NCI-H2196 (cell line): ENCODE data around the gene CFAP97.
"Not testable (repeated sequence)": the region's sequence is repeated elsewhere in the genome, so short reads cannot be mapped to it uniquely, and the experiment has no call there.

Experiments
- DNase-seq: peaks from one replicate; lab custom pipeline; 2025; ENCODE audit not compliant: unreplicated experiment; lab: John Stamatoyannopoulos, UW

CFAP97 gene

DNA sequence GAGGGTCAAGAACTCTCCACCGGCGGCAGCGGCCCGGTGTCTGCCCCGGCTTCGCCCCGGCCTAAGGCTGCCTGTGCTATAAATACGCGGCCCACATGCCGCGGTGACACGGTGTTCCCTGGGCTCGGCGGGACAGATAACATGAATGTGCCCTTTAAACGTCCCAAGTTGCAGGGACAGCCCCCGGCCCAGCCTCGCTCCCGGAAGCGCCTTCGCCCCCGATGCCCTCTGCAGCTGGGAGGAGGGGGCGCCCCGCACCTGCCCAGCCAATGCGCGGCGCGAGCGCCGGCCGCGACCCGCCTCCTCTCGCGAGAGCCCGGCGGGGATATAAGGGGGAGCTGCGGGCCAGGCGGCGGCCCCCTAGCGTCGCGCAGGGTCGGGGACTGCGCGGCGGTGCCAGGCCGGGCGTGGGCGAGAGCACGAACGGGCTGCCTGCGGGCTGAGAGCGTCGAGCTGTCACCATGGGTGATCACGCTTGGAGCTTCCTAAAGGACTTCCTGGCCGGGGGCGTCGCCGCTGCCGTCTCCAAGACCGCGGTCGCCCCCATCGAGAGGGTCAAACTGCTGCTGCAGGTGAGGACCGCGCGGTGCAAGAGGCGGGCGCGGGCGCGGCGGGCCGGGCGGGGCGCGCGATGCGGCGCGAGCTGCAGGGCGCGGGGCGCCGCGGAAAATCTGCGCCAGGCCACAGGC, 60.7 kb downstream of the CFAP97 start, which contains the start of gene SLC25A4:
Gene SLC25A4, plus strand, starts transcription at position 355 of the 689 bp plus-strand sequence. Its CDS starts 107 bp downstream, at position 462.
- peak; percentile 67 for DNase-seq

DNA sequence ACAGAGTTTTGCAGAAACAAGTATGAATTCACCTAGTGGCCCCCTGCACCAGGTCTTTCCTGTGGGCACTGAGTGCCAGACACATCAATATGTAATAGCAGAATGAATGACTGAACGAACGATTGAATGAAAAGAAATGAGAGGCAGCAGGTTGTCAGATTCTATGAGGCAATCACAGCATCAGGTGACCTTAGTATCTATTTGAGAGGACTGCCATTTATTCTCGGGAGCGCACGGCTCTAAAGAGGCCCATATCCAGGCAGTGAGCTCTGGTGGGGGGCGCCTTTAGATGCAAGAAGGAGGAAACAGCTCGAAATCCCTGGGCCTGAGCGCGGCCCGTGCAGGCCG, 61.3 kb downstream of the CFAP97 start:
- DNase-seq, result peak; percentile 4

DNA sequence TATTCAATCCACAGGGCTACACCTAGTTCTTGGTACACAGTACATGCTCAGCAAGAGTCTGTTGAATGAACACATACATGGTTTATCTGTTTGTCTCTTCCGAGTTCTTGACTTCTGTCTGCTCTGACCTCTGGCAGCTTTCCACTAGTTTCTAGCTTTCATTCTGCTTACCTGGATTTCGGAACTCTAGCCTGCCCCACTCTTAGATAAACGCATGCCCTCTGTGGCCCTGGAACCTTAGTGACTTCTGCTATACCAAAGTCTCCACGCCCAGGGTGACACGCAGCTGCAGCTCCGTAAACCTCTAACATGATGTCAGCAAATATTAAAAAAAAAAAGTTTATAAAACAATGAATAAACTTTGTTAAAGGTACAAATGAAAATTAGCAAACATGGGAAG, 62.0 kb downstream of the CFAP97 start:
- no peak for DNase-seq

DNA sequence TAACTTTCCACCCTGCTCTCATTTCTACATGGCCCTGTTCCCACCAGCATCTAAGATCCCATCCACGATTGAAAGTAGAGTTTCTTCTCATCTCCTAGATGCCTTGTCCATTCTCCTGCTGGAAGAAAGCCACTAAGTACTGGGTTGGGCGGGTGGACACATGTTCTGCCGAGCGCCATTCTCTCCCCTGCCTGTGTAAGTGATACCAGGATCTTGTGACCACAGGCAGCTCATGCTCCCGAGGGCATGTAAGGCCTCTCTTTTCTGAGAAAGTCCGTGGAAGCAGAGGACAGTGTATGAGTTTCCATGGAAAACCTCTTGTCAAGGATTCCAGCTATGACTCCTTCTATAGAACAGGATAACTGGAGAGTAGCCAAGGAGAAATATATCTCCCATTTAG, 64.1 kb downstream of the CFAP97 start:
- DNase-seq, result no peak

DNA sequence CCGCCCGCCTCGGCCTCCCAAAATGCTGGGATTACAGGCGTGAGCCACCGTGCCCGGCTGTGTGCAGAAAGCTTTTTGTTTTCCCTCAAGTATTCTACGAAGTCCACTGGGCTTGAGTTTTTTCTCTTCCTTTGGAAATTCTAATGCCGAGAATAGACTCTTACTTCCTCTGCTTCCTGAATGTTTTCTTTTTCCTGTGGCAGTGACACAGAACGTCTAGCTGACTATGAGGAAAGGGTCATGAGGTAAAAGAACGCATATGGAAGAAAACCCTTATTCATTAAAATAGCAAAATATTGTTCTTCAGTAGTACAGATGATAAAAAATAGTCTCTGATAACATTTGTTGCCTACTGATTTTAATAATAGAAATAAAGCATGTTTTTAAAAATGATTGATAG, 65.6 kb downstream of the CFAP97 start:
- no peak for DNase-seq

DNA sequence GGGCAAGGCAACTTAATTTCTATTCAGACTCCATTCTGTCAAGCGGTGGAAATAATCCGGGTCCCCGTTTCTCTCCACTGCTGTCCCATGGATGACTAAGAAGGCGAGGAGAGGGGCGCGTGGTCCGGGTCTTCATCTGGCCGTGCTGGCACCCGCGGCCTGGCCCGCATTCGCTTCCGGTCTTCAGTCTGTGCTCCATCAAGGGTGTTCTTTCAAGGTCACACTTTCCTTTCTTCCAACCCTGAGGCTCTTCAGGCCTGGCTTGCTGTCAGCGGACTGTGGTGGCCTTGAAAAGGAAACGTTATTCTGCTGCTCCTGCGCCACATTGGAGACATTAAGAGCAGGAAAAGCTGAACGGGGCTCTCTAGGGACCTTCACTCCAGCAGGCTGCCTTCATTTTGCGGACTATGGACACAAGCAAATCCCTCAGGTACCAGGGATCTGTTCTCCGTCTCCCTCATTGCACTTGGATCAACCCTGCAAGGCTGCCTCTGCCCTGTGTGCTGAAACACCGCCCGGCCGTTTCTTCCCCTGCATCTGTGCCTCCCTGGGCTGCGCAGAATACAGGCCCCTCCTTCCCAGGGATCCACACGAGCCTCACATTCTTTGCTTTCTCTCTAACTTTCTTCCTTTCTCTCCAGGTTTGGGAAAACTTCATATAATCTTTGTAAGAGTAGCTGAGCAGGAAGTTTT, 66.4 kb downstream of the CFAP97 start:
- DNase-seq, result no peak

DNA sequence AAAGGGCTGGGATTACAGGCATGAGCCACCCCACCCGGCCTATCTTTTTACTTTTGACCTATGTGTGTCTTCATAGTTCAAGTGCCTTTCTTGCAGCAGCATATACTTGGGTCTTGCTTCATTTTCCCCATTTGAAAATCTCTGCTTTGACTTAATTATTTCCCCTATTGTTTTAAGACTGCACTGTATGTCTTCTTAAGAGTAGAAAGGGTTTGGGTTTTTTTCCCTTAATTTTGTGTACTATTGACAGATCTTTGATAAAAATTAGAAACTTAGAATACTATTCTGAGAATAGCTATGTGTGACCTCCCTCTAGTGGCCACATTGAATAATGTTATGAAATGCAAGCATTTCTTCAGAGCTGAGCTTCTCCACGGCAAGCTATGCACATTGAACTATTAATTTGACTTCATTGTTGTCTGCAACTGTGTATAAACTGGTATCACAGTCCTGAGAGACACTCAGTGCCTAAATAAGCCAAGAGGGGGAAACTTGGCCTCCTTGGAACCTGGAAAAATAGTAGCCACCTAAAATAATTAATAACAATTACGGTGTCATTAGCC, 69.4 kb downstream of the CFAP97 start:
- DNase-seq, result peak; percentile 21

DNA sequence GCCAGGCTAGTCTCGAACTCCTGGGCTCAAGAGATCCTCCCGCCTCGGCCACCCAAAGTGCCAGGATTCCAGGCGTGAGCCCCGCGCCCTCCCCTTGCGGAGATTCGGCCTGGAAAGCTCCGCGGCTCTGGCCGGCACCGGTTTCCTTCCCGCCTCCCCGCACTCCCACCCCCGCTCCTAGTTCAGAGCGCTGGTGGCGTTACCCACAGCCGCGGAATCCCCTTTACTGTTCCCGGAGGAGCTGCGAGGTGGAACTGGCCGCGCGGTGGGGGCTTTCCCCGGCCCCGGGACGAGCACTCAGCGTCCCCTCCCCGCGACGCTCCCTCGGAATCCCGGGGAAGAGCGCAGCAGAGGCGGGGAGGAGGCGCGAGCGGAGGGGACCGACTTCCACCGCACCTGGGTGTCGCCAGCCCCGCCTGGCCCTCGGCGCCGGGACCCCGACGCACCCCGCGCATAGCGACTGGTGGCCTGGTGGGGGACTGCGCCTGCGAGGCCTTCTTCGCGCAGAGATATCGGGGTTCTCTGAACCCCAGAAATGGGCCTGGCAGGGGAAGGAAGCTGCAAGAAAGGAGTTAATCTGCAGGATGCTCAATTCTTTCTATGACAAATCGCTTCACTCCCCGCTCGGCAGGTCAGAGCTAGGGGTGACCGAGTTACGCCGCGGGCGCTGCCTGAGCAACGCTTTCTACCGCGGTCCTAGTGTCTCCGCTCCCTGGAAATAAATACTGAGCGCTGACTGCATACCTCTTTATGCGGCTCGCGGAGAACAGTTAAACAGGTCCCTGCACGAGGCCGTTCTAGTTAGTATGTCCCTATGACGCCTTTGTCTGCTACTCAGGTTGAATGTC, 75.3 kb downstream of the CFAP97 start:
- peak; percentile 25 for DNase-seq

DNA sequence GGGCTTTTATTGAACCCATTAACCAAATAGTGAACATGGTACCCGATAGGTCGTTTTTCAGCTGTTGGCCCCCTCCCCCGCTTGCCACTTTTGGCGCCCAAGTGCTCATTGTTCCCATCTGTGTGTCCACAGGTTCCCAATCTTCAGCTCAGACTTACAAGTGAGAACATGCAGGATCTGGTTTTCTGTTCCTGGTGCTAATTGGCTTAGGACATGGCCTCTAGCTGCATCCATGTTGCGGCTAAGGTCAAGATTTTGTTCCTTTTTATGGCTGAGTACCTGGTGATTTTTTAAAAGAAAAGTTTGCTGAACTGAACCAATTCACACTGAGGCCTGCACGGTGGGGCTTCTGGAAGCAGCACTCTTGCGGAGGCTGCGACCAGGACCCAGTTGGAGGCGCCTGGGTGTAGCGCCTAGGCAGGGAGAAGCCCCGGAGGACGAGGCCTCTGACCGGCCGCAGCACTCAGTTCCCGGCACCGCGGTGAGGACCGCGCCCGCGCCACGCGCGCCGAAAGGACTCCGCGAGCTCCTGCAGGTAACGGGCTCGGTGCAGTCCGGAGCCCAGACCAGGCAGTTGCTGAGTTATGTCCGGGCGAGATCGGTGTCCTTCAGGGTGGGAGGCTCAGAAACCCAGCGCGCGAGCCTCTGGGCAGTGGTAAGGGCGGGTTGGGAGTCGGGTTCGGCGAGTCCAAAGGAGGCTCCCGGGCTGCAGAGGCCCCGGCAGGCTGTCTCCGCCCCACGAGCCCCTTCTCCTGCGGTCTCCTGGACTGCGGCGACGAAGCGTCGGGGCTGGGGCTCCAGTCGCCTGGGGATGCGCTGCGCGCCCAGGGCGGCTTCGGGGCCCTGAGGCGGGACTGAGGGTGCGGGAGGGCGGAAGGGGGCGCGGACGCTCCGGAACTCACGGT, 76.5 kb downstream of the CFAP97 start:
- DNase-seq, result peak; percentile 7

DNA sequence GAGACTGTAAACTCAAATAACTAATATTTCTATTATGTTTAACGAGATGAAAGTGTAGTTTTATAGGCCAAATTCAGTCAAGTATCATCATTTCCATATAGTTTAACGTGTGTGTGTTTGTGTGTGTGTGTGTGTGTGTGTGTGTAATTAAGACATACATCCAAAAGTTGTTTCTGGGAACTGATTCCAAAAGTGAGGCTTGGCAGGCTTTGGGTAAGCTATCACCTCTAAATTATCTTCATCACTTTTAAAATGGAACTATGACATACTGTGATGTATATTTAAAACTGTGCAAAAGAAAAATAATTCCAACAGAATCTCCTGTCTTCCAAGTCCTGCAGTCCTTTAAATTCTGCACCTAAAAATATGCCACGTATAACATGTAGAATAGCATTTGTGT, 79.8 kb downstream of the CFAP97 start:
- DNase-seq, result no peak

DNA sequence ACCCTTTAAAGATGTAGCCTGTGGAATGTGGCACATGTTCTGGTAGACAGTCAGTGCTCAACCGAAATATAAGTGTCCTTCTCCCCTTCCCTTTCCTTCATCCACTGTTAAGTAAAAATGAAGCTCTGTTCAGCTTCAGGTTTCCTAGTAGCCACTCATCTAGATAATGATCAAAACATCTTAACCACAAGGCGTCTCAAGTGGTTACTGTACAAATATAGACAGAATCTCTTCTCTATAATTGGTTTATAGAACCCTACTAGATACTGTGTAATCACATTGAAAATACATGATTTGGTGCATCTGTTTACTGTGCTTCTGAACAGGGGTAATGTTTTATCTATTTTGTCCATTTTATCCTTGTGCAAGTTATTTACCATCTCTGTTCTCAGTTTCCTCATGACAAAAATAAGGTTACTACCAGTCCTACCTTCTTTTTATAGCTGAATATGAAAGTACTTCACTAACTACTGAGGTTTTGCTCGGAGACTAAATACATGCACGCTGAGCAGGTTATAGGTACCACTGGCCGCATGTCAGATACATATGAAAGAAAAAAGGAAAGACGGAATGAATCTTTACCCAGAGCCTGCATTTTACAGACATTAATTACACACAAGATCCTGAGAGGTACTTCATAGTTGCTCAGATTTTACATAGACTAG, 81.0 kb downstream of the CFAP97 start:
- peak; percentile 32 for DNase-seq

DNA sequence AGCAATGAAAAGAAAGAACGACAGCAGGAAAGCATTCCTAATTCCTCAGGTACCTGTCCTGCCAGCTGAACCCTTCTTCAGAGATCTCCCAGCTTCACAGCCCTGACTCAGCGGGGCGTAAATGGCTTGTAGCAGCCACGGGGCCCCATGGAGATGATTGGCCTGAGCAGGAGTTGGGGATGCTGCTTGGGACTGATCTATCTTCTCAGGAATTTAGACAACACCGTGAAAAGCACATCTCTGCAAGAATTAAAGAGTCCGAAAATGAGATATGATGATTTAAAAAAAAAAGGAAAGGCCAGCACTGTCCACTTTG, 83.2 kb downstream of the CFAP97 start:
- DNase-seq, result no peak

DNA sequence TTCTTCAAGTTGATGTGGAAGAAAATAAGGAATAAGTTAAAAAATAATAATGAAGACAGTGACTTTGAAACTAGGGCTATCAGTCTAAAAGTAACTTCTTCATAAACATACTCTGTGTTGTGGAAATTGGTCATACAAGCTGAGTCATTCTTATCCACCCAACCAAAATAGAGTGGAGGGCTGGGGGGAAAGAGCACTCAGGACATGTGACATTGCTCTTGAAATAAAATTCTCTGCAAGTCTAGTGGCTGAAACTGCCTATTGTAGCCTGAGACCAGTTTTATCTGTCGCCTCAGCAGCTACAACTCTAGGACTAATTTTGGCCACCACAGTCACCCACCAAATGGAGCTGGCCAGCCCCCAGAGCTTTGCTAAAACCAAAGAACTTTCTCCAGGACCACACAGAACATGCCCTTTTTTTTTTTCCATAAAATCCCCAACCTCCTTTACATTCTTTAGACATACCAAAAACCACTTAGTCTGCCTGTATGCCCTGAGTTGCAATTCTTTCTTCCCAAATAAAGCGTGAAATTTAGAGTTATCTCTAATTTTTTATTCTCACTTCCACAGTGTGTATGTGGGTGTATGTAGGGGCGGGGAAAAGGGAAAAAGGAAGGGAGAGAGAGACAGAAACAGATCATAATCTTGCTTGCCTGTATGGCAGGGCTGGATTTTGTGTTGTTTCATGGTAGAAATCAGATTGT, 83.7 kb downstream of the CFAP97 start:
- no peak for DNase-seq

DNA sequence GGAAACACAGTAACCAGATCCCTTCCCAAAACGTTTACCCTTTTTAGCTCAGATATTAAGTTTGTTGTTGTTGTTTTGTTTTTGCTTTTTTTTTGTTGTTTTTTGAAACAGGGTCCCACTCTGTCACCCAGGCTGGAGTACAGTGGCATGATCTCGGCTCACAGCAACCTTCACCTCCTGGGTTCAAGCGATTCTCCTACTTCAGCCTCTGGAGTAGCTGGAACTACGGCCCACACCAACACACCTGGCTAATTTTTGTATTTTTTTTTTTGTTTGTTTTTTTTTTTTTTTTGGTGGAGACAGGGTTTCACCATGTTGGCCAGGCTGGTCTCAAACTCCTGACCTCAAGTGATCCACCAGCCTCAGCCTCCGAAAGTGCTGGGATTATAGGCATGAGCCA, 84.3 kb downstream of the CFAP97 start:
- DNase-seq, result not testable (repeated sequence)

DNA sequence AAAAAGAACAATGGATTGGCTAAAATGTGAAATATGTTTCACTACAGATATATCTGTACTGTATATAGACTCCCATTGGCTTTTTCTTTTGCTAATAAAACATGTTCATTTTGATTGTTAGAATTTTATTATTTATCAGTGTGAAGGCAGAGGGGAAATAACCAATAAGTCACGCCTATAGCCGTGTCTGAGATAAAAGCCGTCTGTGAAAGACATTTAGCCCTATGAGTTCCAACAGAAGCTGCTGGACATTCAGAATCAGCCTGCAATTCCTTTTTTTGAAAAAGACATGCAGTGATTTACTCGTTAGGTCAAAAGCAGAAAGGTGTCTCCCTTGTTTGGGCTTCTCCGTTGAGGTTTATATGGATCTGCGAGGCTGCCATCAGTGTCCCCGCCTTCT, 84.9 kb downstream of the CFAP97 start:
- DNase-seq, result no peak

DNA sequence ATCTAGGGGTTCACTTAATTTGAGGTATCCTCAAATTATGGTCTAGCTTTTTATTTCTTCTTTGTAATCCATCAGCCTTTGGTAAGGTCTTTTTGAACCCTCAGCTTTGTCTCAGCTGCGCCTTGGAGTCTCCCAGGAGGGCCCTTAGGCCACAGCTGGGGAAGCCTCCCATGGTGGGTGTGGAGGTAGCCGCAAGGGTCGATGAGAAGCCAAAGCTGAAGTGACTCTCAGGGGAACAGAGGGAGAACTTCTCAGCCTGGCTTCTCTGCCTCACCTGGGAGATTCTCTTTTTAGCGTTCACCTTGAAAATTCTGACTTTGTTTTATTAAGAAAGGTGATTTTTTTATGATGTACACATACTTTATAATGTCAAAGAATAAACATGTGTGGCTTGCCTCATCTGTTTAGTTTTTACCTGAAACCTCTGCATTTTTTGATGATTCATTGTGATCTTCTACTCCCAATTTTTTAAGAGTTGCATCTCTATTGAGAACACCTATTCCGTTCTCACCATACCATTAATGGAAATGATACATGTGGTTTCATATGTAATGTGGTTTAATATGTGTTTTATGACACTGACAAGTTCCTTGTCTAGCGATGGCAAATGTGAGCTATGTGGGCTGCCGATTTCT, 86.4 kb downstream of the CFAP97 start:
- no peak for DNase-seq

DNA sequence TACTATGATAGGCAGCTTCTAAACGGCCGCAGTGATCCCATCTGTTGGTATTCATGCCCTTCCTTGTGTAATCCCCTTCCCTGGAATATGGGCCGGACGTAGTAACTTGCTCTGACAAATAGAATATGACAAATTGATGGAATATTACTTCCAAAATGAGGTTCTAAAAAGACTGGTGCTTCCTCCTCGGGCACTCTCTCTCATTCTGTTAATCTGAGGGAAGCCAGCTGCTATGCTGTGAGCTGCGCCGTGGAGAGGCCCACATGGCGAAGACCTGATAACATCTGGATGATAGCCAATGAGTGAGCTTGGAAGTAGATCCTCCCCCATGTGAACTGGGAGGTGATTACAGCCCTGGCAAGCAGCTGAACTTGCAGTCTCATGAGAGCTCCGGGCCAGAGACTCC, 88.0 kb downstream of the CFAP97 start:
- DNase-seq, result peak; percentile 73

DNA sequence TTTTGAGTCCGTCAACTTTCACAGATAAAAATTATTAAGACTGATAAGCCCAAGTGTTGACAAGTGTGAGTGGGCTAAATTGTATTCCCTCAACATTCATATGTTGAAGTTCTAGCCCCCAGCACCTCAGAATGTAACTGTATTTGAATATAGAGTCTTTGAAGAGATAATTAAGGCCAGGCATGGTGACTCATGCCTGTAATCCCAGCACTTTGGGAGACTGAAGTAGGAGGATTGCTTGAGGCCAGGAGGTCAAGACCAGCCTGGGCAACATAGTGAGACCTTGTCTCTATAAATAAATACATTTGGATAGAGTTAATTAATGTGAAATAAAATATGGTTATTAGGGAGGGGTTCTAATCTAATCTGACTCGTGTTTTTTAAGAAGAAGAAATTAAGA, 90.5 kb downstream of the CFAP97 start:
- no peak for DNase-seq

DNA sequence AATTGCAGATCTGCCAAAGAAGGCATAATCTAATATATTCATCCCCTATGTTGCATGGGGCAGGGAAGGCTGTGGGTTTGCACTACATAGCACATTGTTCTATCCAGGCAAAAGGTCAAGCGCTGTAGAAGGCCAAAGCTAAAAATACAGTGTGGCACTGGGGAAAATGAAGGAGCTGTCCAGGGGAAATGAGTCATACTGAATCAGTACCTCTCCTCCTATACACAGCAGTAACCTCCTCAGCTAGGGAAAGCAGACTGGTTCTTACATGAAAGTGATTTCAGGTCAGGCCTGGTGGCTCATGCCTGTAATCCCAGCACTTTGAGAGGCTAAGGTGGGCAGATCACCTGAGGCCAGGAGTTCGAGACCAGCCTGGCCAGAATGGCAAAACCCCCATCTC, 91.7 kb downstream of the CFAP97 start:
- DNase-seq, result no peak
